Measurements from ENCODE around the gene SLC34A1. TPM values are rescaled to one million over a fixed set of nuclear protein-coding genes. Genes with fewer than 3 reads are reported as not detected.
A peak's percentile ranks its signal among the peaks of the same experiment; 100 is the strongest.

The SLC34A1 gene
- total RNA-seq, 3 donors from 2014 or later, result not detected

DNA sequence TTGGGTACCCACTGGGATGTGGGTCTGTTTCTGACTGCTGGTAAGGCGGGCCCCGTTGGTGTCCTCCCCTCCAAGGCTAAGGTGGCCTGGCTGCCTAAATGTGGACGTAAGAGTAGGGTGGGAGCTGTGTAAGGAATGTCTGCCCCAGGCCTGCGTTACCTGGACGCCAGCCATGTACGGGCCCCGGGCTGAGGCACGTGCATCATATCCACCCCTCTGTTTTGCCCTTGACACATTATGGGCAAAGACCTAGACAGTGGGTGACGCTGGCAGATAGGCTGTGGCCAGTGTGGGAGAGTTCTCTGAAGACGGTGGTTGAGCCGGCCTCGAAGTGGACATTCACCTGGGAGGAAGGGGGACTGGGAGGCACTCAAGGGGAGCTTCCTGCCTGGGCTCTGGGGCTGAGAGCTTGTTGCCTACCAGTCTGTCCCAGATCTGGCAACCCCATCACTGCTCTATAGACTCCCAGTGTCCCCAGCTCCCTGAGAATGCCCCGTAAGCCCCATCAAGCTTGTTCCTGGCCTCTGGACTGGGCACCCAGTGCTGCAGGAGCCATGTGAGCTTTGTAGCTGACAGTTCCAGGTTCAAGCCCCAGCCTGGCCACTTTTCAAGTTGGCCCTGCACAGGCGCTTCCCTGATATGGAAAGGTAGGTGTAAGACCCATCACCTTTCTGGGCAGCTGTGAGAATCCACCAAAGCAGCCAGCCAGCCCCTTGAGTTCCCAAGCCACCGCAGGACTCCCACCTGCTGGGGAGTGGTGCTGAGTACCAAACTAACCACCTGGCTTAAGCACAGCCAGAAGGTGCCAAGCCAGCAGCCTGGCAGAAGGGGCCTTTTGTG lies 59.1 kb downstream of the SLC34A1 start:
- Histone ChIP-seq H3K4me1 (ENCODE audit: low read depth) (peaks cover 21% of the 10 kb centered on the region), H3K9me3 (no peaks in the 10 kb centered on the region), H3K4me3 (no peak overlapping the region), H3K36me3 (ENCODE audit: low read depth) (no peaks in the 10 kb centered on the region)
- intact Hi-C loops (cut with DNase I, micrococcal nuclease), result no loop called here
- DNase-seq, result peak in 1 of 3 donors; percentile 37
- TF ChIP-seq, protein P1, sequence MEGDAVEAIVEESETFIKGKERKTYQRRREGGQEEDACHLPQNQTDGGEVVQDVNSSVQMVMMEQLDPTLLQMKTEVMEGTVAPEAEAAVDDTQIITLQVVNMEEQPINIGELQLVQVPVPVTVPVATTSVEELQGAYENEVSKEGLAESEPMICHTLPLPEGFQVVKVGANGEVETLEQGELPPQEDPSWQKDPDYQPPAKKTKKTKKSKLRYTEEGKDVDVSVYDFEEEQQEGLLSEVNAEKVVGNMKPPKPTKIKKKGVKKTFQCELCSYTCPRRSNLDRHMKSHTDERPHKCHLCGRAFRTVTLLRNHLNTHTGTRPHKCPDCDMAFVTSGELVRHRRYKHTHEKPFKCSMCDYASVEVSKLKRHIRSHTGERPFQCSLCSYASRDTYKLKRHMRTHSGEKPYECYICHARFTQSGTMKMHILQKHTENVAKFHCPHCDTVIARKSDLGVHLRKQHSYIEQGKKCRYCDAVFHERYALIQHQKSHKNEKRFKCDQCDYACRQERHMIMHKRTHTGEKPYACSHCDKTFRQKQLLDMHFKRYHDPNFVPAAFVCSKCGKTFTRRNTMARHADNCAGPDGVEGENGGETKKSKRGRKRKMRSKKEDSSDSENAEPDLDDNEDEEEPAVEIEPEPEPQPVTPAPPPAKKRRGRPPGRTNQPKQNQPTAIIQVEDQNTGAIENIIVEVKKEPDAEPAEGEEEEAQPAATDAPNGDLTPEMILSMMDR (IDR thresholded peaks at IDR 0.05), result no peak
- ATAC-seq, result no peak

DNA sequence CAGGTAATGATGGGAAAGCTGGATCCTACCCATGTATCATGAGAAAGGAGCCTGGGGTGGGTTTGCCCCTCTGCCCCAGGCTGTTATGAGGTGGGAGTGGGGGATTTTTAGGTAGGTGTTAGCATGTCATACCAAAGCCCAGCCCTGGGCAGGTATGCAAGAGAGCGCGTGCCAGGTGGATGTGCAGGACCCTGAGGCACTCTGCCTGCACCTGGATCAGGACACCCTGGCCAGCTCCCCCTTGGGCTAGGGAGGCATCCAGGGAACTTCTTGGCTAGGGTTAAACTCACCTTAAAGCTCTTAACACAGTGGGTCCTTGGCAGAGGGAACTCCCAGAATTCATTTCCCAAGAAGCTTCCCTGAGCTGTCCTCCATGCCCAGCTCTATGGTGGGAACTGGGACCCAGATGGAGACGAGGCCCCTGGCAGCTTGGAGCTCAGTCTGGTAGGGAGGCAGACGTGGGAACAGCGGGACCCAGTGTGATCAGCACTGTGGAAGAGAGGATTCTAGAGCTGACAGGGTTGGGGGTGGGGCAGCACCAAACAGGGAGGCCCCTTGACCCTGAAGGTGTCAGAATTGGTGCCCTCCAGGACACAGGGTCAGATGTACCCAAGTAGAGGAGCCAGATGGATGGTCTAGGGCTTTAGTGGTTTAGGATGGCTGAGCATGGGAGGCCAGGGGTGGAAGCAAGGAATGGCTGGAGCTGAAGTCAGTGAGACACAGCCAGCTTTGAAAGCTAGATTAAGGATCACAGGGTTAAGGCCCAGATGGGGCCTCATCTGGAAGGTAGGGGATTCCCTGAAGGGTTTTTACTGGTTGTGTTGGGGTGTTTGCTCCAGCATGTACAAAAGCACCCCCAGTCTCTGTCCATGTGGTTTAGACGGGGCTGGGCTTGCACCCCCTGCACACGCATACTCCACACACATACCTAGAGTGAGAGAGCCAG lies 60.1 kb downstream of the SLC34A1 start:
- no peak overlapping the region for H3K4me3 ChIP-seq
- DNase-seq (peak in 1 of 3 donors; percentile 49), ATAC-seq (no peak)
- TF ChIP-seq, protein P1 (IDR thresholded peaks at IDR 0.05), result no peak
- H3K36me3 ChIP-seq (ENCODE audit: low read depth), result no peaks in the 10 kb centered on the region
- intact Hi-C loops (cut with DNase I, micrococcal nuclease), result no loop called here
- peaks cover 21% of the 10 kb centered on the region for H3K4me1 ChIP-seq (ENCODE audit: low read depth)
- H3K9me3 ChIP-seq, result no peaks in the 10 kb centered on the region

DNA sequence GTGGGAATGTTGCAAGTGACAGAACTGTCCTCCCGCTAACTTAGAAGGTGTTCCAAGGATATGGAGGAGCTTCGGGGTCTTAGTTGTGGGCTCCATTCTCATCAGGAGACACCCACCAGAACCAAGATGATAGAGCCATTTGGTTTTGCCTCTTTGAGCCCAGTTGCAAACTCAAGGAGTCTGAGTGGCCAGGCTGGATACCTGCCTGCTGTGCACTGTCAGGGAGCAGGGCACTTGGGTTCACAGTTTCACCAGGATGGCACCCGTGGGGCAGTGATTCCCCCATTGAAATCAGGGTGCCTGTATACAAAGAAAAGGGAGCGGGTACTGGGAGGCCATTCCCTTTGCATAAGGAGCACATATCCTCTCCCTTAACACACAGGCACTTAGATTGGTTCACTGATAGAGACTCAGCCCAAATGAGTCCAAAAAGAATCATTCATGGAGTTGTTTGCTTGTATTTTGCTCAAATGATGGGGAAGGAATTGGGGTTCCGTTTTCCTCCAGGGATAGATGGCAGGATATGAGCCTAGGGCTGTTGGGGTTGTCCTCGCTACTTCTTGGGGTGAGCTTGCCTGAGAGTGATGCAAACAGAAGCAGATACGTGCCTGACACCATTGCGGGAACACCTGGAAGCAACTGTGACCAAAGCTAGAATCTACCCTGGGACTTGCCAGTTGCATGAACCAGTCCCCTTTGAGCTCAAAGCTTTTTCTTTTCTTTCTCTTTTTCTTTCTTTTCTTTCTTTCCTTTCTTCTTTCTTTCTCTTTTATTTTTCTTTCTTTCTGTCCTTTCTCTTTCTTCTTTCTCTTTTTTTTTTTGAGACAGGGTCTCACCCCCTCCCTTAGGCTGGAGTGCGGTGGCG lies 61.0 kb downstream of the SLC34A1 start:
- intact Hi-C loops (cut with DNase I, micrococcal nuclease), result no loop called here
- TF ChIP-seq, protein P1 (IDR thresholded peaks at IDR 0.05), result no peak
- Histone ChIP-seq H3K4me1 (ENCODE audit: low read depth) (peaks cover 21% of the 10 kb centered on the region), H3K36me3 (ENCODE audit: low read depth) (no peaks in the 10 kb centered on the region), H3K9me3 (no peaks in the 10 kb centered on the region), H3K4me3 (no peak overlapping the region)
- DNase-seq, result no peak
- ATAC-seq, result no peak

DNA sequence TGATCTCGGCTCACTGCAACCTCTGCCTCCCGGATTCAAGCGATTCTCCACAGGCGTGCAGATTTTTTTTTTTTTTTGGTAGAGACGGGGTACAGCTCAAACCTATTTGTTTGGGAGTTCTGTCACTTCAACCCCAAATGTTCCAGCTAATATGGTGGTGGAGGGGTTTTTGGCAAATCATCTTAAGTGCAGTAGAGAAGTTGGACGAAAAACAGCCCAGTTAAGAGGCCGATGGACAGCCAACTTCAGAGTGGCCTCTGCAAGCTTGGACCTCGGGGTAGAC lies 61.6 kb downstream of the SLC34A1 start:
- TF ChIP-seq, protein P1 (IDR thresholded peaks at IDR 0.05), result no peak
- DNase-seq (no peak), ATAC-seq (no peak)
- Histone ChIP-seq H3K4me3 (no peak overlapping the region), H3K4me1 (ENCODE audit: low read depth) (peaks cover 21% of the 10 kb centered on the region), H3K9me3 (no peaks in the 10 kb centered on the region), H3K36me3 (ENCODE audit: low read depth) (no peaks in the 10 kb centered on the region)
- intact Hi-C loops (cut with DNase I, micrococcal nuclease), result no loop called here

Measured in mucosa of descending colon (tissue), 3 donors.